GM20000 (cell line): ENCODE data around the gene CALHM5.
A peak's percentile ranks its signal among the peaks of the same experiment; 100 is the strongest.

Source experiments
- DNase-seq: peaks from one replicate; pipeline ENCODE4 v3.0.0; 2012; ENCODE audit warnings: low spot score
- TF ChIP-seq, protein P1 (sequence below): IDR thresholded peaks from 2 replicates; pipeline ENCODE4 v1.5.1; 2012; ENCODE audit warnings: mild to moderate bottlenecking, control low read depth; ENCODE audit errors: extremely low read depth, missing control alignments

Gene CALHM5

DNA sequence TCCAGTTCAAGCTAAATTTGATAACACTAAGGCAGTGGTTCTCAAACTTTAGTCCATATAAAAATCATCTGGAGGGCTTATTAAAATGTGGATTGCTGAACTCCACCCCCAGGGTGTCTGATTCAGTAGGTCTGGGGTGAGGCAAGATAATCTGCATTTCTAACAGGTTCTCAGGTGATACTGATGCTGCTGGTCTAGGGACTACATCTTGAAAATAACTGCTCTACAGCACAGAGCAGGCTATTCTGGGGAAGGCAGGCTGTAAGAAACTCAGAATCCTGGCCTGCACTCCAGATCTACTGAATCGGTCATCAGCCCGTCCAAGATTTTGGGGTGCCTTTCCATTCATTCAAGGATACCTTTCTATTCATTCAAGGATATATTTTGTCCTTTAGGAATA lies 11.5 kb downstream of the CALHM5 start:
- no peak for DNase-seq
- TF ChIP-seq, protein P1, sequence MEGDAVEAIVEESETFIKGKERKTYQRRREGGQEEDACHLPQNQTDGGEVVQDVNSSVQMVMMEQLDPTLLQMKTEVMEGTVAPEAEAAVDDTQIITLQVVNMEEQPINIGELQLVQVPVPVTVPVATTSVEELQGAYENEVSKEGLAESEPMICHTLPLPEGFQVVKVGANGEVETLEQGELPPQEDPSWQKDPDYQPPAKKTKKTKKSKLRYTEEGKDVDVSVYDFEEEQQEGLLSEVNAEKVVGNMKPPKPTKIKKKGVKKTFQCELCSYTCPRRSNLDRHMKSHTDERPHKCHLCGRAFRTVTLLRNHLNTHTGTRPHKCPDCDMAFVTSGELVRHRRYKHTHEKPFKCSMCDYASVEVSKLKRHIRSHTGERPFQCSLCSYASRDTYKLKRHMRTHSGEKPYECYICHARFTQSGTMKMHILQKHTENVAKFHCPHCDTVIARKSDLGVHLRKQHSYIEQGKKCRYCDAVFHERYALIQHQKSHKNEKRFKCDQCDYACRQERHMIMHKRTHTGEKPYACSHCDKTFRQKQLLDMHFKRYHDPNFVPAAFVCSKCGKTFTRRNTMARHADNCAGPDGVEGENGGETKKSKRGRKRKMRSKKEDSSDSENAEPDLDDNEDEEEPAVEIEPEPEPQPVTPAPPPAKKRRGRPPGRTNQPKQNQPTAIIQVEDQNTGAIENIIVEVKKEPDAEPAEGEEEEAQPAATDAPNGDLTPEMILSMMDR, result no peak

DNA sequence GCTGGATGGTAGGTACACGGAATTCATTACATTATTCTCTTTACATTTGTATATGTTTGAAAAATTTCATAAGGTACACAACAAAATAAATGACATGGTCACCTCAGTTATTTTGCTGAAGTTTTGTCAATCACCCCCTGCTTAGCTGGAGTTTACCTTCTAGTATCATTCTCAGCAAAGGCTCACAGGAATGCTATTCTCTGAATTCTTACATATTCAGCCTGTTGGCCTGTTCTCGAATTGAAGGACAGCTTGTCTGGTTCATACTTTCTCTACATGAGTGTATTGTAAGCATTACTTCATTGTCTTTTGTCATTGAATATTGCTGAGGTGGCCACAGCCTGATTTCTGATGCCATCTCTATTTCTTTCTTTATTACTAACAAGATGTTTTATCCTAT lies 12.8 kb downstream of the CALHM5 start:
- DNase-seq, result no peak
- TF ChIP-seq, protein P1, result no peak

- TF ChIP-seq, protein P1, result no peak
- no peak for DNase-seq
These were observed 16.7 kb downstream of the CALHM5 start for GRCh38 chr6:116528133-116528532.

DNA sequence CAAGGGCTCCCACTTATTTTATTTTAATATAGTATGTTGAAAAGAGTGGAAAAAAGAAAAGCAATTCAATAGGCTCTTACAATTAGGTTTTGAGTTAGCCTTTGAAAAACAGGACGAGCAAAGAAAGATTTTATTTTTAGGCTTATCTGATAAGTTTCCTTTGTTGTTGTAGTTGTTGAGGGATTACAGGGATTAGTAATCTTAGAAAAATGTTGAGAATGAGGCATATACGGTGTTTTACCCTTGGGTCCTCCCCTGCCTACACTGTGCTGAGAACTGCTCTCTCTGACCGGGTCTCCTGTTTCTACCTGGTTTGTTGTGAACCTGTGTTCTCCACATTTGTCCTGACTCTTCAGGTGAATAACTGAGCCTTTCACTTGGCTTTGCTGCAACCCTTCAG lies 17.3 kb downstream of the CALHM5 start:
- TF ChIP-seq, protein P1, result no peak
- DNase-seq, result no peak

- no peak for DNase-seq
- TF ChIP-seq, protein P1, result no peak
These were observed 18.2 kb downstream of the CALHM5 start for GRCh38 chr6:116529466-116530290.

GRCh38 chr6:116530436-116530835 lies 19.0 kb downstream of the CALHM5 start:
- TF ChIP-seq, protein P1, result no peak
- no peak for DNase-seq

- DNase-seq, result peak; percentile 55
- TF ChIP-seq, protein P1, result peak; percentile 53
These were observed 20.5 kb downstream of the CALHM5 start for GRCh38 chr6:116531675-116532570.
